ENCODE data around the gene FARSB.

Gene FARSB

GRCh38 chr2:222545823-222546795 lies 109.8 kb downstream of the FARSB start:
- no peak for DNase-seq

GRCh38 chr2:222544661-222545060 lies 111.2 kb downstream of the FARSB start:
- no peak for DNase-seq

DNA sequence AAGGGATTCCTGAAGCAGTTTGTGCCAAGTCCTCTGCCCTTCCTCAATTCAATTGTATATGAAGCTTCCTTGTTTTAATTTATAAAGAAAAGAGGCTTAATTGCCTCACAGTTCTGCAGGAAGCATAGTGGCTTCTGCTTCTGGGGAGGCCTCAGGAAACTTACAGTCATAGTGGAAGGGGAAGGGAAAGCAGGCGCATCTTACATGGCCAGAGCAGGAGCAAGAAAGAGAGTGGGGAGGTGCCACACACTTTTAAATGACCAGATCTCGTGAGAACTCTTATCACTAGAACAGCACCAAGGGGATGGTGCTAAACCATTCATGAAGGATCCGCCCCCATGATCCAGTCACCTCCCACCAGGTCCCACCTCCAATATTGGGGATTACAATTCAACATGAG lies 117.4 kb downstream of the FARSB start:
- no peak for DNase-seq

- no peak for DNase-seq
Measured at GRCh38 chr2:222535477-222535876, 120.4 kb downstream of the FARSB start.

GRCh38 chr2:222532315-222532714 lies 123.6 kb downstream of the FARSB start:
- DNase-seq, result no peak

GRCh38 chr2:222526480-222527277 lies 129.2 kb downstream of the FARSB start:
- no peak for DNase-seq

GRCh38 chr2:222525811-222526210 lies 130.1 kb downstream of the FARSB start:
- DNase-seq, result no peak

DNA sequence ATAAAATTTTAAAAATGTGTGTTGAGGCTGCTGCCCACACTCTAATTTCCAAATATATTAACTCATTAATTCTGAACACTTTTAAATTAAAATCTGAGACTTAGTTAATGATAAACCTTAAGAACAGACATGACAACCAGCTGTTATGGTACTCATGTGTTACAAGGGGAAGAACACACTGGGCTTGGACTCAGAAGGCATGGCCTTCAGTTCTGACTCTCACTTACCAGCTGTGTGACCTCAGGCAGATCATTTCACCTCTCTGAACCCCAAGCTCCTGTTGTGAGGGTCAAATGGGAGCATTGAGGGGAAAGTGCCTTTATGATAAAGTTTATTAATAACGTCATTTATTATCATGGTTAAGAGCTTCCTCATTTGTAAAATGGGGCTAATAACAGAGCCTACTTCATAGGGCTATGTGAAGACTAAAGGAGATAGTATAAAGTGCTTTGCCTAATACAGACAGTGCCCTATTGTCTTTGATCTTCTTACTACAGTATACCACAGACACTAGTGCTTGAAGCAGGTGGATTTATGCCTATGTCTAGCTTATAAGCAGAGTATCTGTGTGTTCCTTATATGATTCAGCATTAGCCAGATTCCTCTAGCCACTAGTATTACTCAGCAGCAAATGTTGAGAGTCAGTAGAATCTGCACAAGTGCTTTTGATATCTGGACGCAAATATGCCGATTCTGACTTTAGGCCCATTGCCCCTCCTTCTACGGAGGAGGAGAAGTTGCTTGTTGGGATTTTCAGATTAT lies 131.9 kb downstream of the FARSB start:
- DNase-seq, result no peak

DNA sequence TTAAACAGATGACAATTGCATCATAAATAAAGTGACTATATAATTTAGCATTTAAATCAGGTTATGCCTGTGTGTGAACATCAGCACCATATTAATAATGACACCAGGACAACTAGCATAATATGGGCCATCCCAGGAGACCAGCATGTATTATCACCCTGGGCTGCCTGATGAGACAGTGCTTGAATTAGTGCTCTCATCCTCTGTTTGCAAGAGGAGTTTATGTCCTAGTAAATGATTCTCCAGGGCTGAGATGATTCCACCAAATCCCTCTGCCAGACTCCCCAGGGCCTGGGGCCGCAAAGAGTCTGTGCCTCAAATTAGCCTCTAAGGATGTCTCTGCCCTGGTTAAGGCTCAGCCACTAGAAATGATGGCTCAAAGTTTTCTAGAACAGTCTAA lies 133.8 kb downstream of the FARSB start:
- DNase-seq, result no peak

DNA sequence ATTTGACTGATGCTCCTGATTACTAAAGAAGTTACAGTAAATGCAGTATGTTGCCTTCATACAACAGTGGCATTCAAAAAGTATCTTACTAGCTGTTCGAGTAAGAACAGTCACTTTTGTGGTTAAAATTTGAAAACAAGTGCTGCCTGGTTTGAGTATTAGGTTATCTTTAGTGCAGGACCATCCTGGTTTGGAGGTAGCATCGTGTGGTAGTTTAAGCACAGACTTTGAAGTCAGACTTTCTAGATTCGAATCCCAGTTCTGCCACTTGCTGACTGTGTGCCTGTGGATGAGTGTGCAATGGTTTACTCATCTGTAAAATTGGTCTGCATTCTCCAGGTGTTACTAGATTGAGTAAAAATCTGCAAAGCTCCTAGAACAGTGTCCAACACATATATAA lies 134.8 kb downstream of the FARSB start:
- DNase-seq, result no peak

All from NCI-H446 treated with DMSO at 0.1 percent for 48 hours (cell line).